ENCODE results near the gene AKAP6. TPM values are rescaled to one million over a fixed set of nuclear protein-coding genes. Genes with fewer than 3 reads are reported as not detected.

Gene AKAP6
- total and polyA plus RNA-seq, 10 of the 15 experiments (the other 5 are each of a cell fraction or from before 2014, with no cell fraction given) = 0.35 to 5.9 (median 2.2) TPM

DNA sequence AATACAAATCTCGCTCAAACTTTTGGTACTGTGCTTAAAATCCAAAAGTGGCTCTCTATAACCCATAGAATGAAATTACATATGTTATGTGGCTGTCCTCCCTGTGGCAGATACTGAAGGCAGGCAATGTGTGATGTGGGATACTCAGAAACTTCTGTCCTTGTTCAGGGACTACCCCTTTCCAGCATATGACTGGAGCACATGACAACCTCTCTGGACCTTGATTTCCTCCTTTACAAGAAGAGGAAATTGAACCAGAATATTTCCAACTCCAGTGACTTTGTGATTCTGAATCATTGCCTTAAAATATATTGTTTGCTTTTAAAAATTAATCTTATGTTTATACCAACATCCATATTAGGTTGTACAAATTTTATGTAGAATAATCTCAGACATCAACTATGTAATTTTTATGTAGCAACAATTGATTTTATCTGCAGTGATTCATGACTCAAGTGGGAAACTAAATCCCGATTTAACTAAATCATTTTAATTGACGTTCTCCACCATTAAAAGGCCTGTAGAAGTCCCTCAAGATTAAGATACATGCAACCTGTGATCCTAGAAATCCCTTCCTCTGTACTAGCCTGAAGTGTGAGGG, 162.4 kb downstream of the AKAP6 start:
- DNase-seq (ENCODE audit: low read depth, low spot score) (no peak), FAIRE-seq (no peak), ATAC-seq (no peak)
- in situ Hi-C loops (cut with MboI) (no loop called here), intact Hi-C loops (cut with micrococcal nuclease; ENCODE audit: unreplicated experiment) (no loop called here)
- WGBS (ENCODE audit: insufficient coverage, insufficient replicate concordance, low lambda C conversion rate, missing lambda C conversion rate) = 15% methylated on average over 3 of the region's 3 CpGs
- ChIA-PET CTCF (no interaction called here), POLR2A (no interaction called here), SMC1A (ENCODE audit: uncharacterized antibody, unreplicated experiment) (no interaction called here), RAD21 (ENCODE audit: unreplicated experiment) (no interaction called here)
- Histone ChIP-seq H3K4me2 (ENCODE audit: control insufficient read depth, insufficient read depth) (no peak overlapping the region), H4K20me1 (ENCODE audit: control insufficient read depth, insufficient read depth) (no peaks in the 10 kb centered on the region; the same call in 1 of the 2 replicates), H2AFZ (ENCODE audit: control insufficient read depth, low read depth, low read length) (no peak overlapping the region), H3K27me3 (replicated peaks in 1 of 2; ENCODE audit: control insufficient read depth in 2 of 2, insufficient read depth in 2 of 2, low read length in 1 of 2) (no peaks in the 10 kb centered on the region), H3K9ac (ENCODE audit: control insufficient read depth, insufficient read depth, low read length) (no peak overlapping the region), H3K4me3 (no peak overlapping the region), H3K79me2 (ENCODE audit: control insufficient read depth, insufficient read depth, low read length) (no peaks in the 10 kb centered on the region), H3K36me3 (ENCODE audit: control insufficient read depth in 2 of 2, insufficient read depth in 2 of 2, low read length in 1 of 2) (no peaks in the 10 kb centered on the region), H3K27ac (ENCODE audit: control insufficient read depth, insufficient read depth) (no peak overlapping the region), H3K9me3 (replicated peaks; ENCODE audit: control insufficient read depth, insufficient read depth, low read length) (no peaks in the 10 kb centered on the region), H3K4me1 (ENCODE audit: control insufficient read depth, insufficient read depth, low read length) (no peaks in the 10 kb centered on the region)
- no TSS peak for BruUV-seq (replicated peaks)
- TF ChIP-seq, protein P1, sequence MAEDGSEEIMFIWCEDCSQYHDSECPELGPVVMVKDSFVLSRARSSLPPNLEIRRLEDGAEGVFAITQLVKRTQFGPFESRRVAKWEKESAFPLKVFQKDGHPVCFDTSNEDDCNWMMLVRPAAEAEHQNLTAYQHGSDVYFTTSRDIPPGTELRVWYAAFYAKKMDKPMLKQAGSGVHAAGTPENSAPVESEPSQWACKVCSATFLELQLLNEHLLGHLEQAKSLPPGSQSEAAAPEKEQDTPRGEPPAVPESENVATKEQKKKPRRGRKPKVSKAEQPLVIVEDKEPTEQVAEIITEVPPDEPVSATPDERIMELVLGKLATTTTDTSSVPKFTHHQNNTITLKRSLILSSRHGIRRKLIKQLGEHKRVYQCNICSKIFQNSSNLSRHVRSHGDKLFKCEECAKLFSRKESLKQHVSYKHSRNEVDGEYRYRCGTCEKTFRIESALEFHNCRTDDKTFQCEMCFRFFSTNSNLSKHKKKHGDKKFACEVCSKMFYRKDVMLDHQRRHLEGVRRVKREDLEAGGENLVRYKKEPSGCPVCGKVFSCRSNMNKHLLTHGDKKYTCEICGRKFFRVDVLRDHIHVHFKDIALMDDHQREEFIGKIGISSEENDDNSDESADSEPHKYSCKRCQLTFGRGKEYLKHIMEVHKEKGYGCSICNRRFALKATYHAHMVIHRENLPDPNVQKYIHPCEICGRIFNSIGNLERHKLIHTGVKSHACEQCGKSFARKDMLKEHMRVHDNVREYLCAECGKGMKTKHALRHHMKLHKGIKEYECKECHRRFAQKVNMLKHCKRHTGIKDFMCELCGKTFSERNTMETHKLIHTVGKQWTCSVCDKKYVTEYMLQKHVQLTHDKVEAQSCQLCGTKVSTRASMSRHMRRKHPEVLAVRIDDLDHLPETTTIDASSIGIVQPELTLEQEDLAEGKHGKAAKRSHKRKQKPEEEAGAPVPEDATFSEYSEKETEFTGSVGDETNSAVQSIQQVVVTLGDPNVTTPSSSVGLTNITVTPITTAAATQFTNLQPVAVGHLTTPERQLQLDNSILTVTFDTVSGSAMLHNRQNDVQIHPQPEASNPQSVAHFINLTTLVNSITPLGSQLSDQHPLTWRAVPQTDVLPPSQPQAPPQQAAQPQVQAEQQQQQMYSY (CRISPR knock-in tag; IDR thresholded peaks at IDR 0.05) = no peak
- TF ChIP-seq, protein P2, sequence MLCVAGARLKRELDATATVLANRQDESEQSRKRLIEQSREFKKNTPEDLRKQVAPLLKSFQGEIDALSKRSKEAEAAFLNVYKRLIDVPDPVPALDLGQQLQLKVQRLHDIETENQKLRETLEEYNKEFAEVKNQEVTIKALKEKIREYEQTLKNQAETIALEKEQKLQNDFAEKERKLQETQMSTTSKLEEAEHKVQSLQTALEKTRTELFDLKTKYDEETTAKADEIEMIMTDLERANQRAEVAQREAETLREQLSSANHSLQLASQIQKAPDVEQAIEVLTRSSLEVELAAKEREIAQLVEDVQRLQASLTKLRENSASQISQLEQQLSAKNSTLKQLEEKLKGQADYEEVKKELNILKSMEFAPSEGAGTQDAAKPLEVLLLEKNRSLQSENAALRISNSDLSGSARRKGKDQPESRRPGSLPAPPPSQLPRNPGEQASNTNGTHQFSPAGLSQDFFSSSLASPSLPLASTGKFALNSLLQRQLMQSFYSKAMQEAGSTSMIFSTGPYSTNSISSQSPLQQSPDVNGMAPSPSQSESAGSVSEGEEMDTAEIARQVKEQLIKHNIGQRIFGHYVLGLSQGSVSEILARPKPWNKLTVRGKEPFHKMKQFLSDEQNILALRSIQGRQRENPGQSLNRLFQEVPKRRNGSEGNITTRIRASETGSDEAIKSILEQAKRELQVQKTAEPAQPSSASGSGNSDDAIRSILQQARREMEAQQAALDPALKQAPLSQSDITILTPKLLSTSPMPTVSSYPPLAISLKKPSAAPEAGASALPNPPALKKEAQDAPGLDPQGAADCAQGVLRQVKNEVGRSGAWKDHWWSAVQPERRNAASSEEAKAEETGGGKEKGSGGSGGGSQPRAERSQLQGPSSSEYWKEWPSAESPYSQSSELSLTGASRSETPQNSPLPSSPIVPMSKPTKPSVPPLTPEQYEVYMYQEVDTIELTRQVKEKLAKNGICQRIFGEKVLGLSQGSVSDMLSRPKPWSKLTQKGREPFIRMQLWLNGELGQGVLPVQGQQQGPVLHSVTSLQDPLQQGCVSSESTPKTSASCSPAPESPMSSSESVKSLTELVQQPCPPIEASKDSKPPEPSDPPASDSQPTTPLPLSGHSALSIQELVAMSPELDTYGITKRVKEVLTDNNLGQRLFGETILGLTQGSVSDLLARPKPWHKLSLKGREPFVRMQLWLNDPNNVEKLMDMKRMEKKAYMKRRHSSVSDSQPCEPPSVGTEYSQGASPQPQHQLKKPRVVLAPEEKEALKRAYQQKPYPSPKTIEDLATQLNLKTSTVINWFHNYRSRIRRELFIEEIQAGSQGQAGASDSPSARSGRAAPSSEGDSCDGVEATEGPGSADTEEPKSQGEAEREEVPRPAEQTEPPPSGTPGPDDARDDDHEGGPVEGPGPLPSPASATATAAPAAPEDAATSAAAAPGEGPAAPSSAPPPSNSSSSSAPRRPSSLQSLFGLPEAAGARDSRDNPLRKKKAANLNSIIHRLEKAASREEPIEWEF (IDR thresholded peaks at IDR 0.05; ENCODE audit: insufficient replicate concordance, low read depth, low read length) = no peak
- TF ChIP-seq, protein P3, sequence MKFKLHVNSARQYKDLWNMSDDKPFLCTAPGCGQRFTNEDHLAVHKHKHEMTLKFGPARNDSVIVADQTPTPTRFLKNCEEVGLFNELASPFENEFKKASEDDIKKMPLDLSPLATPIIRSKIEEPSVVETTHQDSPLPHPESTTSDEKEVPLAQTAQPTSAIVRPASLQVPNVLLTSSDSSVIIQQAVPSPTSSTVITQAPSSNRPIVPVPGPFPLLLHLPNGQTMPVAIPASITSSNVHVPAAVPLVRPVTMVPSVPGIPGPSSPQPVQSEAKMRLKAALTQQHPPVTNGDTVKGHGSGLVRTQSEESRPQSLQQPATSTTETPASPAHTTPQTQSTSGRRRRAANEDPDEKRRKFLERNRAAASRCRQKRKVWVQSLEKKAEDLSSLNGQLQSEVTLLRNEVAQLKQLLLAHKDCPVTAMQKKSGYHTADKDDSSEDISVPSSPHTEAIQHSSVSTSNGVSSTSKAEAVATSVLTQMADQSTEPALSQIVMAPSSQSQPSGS (IDR thresholded peaks at IDR 0.05; ENCODE audit: low read length) = no peak
- TF ChIP-seq ESRRA (IDR thresholded peaks at IDR 0.05; ENCODE audit: low read length) (no peak), FOXM1 (IDR thresholded peaks at IDR 0.05; ENCODE audit: low read depth, low read length) (no peak), HDAC6 (IDR thresholded peaks at IDR 0.05; ENCODE audit: unreplicated experiment) (no peak), HCFC1 (IDR thresholded peaks at IDR 0.05; ENCODE audit: low read length) (no peak), BRCA1 (IDR thresholded peaks at IDR 0.05; ENCODE audit: low read depth, low read length) (no peak), DPF2 (IDR thresholded peaks at IDR 0.05) (no peak), SMAD1 (IDR thresholded peaks at IDR 0.05; ENCODE audit: low read depth, partially characterized antibody) (no peak)
